Smooth muscle cell of the brain vasculature (primary cell): Measurements from ENCODE around the gene GPX4.
A peak's percentile ranks its signal among the peaks of the same experiment; 100 is the strongest.

ENCODE experiments used
- DNase-seq: peaks from one replicate; pipeline ENCODE4 v3.0.0-alpha.2; 2012; ENCODE audit warnings: low read depth, low spot score

GPX4 gene

DNA sequence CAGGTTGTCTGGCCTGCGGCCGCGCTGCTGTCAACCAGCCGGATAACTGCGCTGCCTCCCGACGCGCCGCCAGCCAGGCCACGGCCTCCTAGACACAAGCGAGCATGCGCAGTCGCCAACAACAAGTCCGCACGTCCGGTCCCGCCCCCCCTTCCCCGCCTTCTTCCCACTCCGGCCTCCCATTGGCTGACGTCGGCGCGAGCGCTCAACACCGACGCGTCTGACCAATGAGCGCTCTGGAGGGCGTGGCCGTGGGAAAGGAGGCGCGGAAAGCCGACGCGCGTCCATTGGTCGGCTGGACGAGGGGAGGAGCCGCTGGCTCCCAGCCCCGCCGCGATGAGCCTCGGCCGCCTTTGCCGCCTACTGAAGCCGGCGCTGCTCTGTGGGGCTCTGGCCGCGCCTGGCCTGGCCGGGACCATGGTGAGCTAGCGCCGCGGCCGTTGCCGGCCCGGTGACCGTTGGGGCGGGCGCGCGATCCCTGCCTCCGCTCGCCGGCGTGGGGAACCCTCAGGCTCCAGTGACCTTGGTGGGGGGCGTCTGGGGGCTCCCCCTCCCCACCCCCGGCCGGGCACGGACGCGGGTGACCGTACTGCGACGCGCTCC is at the start of gene GPX4:
TSS of gene GPX4 (plus strand) at position 287 of the 603 bp plus-strand sequence. CDS start at position 337, 50 bp downstream.
- peak; percentile 100 for DNase-seq

- DNase-seq: no peak
These were observed 49.4 kb upstream of the GPX4 start for GRCh38 chr19:1054102-1055027.

DNA sequence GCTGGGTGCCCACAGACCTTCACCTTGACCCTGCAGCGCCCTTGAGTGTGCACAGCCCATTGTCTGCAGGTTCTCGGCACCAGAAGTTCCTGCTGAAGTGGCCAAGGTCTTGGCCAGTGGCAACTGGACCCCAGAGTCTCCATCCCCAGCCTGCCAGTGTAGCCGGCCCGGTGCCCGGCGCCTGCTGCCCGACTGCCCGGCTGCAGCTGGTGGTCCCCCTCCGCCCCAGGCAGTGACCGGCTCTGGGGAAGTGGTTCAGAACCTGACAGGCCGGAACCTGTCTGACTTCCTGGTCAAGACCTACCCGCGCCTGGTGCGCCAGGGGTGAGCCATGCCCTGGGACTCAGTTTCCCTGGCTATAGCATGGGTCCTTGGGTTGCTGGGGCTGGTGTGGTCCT is 48.8 kb upstream of the GPX4 start:
- no peak for DNase-seq

DNA sequence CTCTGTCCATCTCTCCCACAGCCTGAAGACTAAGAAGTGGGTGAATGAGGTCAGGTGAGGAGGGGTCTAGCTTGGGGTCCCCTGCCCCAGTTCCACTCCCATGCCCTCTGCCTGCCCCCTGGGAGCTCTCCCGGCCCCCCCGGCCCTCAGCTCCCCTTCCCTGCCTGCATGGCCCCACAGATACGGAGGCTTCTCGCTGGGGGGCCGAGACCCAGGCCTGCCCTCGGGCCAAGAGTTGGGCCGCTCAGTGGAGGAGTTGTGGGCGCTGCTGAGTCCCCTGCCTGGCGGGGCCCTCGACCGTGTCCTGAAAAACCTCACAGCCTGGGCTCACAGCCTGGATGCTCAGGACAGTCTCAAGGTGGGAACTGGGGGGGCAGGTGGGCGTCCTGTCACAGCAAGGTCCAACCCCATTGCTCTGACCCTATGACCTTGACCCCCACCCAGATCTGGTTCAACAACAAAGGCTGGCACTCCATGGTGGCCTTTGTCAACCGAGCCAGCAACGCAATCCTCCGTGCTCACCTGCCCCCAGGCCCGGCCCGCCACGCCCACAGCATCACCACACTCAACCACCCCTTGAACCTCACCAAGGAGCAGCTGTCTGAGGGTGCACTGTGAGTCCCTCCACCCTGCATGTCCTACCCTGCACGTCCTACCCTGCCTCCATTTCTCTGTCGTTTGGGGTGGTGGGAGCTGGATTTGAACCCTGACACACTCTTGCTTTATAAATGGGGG is 47.7 kb upstream of the GPX4 start:
- DNase-seq: no peak

DNA sequence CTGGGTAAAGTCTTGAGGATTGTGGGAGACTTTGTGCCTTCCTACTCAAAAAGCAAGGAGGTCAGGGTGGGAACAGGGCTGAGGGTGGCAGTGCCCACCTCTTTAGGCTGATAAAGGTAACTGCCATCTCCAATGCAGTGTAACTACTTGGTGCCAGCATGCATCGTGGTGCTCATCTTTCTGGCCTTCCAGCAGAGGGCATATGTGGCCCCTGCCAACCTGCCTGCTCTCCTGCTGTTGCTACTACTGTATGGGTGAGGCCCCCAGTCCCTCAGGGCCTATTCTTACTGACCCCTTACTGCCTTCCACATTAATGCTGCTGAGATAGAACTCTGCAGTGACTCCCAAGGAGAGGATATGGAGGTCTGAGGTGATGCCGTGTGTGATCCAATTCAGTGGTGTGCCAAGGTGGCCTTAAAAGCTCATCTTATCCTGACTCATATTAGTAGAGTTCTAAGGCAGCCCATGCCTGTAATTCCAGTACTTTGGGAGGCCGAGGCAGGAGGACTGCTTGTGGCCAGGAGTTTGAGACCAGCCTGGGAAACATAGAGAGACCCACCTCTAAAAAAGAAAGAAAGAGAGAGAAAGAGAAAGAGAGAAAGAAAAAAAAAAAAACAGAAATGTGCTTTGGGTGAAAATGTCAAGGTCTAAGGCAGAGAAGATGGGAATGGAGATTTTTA is 46.5 kb upstream of the GPX4 start:
- no peak for DNase-seq

DNA sequence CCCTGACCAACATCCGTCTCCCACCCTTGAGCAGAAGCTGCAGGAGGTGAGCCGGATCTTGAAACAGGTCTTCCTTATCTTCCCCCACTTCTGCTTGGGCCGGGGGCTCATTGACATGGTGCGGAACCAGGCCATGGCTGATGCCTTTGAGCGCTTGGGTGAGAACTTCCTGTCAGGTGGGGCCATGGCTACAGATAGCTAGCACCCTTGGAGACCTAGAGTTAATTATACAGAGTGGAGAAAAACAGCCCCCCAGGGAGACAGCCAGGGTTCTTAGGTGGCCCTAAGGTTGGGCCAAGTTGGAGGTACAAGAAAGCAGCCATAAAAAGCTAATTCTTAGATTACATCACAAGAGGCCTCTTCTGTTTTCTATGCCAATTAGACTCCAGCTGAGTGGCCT is 45.7 kb upstream of the GPX4 start:
- DNase-seq: no peak

GRCh38 chr19:1060689-1061088 is 43.1 kb upstream of the GPX4 start:
- no peak for DNase-seq

DNA sequence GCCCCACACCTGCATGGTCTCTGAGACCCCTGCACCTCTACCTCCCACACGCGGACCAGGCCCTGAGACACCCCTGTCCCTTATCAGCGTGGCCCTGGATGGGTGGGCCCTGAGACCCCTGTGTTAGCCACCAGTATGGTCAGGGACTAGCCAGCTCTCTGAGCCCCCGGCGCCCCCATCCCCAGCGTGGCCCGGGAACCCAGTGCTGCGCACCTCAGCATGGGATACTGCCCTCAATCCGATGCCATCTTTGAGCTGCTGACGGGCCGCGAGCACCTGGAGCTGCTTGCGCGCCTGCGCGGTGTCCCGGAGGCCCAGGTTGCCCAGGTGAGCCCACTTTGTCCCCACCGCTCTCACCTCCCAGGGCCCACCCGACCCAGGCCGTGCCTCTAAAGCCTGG is 41.8 kb upstream of the GPX4 start:
- no peak for DNase-seq

DNA sequence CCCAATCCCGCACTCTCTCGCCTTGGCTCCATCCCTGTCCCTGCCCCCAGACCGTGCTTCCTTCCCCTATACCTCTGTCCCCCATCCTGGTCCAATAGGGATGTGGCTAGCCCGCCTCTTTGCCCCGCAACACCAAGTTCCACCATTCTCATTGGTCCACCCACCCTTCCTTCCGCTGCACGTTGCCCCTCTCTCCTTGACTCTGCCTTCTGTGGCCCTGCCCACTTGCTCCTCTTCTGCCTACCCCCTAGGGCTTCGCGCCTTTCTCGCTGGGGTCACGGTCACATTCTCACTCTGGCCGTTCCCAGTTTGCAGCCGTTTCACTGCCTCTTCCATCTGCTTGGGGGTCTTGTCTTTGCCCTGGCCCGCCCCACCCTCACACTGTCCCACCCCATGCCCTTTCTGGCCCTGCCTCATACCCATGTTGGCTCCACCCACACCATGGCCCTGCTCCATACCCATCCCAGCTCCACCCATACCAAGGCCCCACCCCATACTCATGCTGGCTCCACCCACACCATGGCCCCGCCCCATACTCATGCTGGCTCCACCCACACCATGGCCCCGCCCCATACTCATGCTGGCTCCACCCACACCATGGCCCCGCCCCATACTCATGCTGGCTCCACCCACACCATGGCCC is 41.3 kb upstream of the GPX4 start:
- no peak for DNase-seq

DNA sequence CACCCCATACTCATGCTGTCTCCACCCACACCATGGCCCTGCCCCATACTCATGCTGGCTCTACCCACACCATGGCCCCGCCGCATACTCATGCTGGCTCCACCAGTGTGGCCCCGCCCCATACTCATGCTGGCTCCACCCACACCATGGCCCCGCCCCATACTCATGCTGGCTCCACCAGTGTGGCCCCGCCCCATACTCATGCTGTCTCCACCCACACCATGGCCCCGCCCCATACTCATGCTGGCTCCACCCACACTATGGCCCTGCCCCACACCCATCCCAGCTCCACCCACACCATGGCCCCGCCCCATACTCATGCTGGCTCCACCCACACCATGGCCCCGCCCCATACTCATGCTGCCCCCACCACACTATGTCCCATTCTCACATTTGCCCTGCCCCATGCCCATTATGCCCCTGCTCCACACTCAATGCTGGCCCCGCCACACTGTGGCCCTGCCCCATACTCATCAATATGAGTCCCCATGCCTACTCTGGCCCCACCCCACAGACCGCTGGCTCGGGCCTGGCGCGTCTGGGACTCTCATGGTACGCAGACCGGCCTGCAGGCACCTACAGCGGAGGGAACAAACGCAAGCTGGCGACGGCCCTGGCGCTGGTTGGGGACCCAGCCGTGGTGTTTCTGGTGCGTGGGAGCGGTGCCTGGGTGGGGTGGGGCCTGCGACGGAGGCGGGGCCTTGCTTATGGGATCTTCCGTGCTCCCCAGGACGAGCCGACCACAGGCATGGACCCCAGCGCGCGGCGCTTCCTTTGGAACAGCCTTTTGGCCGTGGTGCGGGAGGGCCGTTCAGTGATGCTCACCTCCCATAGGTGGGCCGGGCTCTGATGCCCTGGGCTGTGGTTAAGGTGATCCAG is 40.5 kb upstream of the GPX4 start:
- DNase-seq: no peak

DNA sequence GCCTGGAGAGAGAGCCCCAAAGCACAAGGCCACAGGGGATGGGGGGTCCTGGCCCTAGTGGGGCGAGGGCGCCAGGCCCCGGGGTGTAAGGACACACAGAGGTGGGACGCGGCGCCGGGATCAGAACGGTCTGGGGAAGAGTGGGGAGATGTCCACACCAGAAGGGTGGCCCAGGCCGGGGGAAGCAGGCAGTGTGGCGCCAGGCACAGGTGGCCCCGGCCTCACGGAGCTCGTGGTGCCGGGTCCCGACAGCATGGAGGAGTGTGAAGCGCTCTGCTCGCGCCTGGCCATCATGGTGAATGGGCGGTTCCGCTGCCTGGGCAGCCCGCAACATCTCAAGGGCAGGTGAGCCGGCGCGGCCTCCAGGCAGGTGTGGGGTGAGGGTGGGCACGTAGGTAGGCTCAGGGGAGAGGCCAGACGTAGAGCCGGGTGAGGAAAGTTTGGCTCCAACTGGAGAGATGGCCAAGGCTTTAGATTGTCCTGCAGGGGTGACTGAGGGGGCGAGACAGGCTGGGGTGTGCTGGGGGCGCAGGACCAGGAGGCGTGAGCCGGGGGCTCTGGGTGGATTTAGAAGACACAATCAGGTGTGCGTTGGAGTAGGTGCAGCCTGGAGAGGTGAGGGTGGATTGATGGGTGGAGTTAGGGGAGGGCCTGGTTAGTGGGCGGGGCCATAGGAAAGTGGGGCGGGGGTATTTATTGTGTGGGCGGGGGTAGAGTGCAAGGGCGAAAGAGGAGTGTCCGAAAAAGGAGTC is 39.7 kb upstream of the GPX4 start:
- no peak for DNase-seq

GRCh38 chr19:1064661-1065605 is 38.9 kb upstream of the GPX4 start:
- DNase-seq: no peak

- no peak for DNase-seq
These were observed 38.1 kb upstream of the GPX4 start for GRCh38 chr19:1065606-1066109.

GRCh38 chr19:1066251-1066747 is 37.5 kb upstream of the GPX4 start:
- no peak for DNase-seq

- DNase-seq: no peak
These were observed 37.0 kb upstream of the GPX4 start, which contains the start of gene ARHGAP45 for GRCh38 chr19:1066748-1067340. Gene ARHGAP45 (plus strand): TSS chr19:1067167. CDS start chr19:1067406, 239 bp downstream.

DNA sequence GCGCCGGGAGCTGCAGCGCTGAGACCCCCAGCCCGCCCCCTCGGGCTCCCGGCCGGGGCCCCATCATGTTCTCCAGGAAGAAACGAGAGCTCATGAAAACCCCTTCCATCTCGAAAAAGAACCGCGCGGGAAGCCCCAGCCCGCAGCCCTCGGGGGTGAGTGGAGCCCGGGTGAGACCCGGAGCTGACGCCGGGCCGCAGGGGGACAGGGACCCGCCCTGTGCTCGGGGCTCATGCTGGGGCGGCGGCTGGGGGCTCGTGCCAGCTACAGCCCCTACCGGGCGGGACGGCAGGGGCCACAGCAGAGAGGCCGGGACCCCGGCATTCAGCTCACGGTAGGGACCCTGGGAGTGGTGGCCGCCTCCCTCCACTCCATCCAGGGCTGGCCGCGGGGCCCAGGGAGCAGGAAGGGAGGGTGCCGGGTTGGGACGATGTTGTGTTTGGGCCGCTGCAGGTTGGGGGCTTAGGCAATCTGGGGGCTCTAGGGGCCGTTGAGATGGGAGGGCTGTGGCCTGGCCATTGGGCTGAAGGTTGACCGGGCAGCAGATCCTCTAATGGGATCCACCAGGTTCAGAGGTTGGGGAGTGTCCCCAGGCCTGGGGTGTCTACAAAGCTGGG is 36.3 kb upstream of the GPX4 start:
- no peak for DNase-seq
